NCI-H2227 (cell line): ENCODE data around the gene ARMC9.
"Not testable (repeated sequence)": the region's sequence is repeated elsewhere in the genome, so short reads cannot be mapped to it uniquely, and the experiment has no call there.

Source experiments
- DNase-seq: peaks from one replicate; lab custom pipeline; 2025; ENCODE audit not compliant: unreplicated experiment; lab: John Stamatoyannopoulos, UW

ARMC9 gene

DNA sequence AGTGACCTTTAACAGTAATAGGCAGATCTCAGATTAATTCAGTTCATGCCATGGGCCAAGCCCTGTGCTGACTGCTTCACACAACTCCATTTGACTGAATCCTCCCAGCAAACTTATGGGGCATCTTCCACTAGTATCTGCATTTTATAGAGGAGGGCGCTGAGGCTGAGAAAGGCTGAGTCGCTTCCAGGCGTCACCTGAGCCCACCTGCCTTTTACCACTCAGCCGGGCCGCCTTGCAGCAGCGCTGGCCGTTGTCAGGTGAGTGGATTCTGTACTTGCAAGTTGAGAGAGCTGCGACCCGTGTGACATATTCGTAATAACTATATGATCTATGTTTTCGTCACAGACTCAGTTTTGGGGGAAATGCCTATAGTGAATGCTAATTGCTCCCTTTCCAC lies 137.8 kb downstream of the ARMC9 start:
- DNase-seq, result no peak

DNA sequence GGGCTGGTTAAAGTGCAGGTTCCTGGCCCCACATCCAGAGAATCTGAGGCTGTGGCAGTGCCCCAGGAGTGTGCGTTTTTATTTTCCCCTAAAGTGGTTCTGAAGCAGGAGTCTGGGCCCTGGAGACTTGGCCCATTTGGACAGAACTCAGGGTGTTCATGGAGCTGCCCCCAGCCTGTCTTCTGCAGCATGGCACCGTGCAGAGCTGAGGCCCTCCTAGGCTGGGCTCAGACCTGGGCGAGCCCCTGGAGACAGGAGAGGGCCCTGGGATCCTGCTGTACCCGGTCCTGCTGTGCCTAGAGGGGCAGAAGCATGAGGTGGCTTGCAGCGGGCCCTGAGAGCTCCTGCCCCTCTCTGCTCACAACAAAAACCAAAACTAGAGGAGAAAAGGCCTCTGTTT lies 138.3 kb downstream of the ARMC9 start:
- no peak for DNase-seq

GRCh38 chr2:231337807-231338759 lies 139.7 kb downstream of the ARMC9 start:
- DNase-seq, result no peak

GRCh38 chr2:231339316-231339715 lies 140.9 kb downstream of the ARMC9 start:
- DNase-seq, result no peak

GRCh38 chr2:231341100-231341499 lies 142.7 kb downstream of the ARMC9 start:
- DNase-seq, result no peak

DNA sequence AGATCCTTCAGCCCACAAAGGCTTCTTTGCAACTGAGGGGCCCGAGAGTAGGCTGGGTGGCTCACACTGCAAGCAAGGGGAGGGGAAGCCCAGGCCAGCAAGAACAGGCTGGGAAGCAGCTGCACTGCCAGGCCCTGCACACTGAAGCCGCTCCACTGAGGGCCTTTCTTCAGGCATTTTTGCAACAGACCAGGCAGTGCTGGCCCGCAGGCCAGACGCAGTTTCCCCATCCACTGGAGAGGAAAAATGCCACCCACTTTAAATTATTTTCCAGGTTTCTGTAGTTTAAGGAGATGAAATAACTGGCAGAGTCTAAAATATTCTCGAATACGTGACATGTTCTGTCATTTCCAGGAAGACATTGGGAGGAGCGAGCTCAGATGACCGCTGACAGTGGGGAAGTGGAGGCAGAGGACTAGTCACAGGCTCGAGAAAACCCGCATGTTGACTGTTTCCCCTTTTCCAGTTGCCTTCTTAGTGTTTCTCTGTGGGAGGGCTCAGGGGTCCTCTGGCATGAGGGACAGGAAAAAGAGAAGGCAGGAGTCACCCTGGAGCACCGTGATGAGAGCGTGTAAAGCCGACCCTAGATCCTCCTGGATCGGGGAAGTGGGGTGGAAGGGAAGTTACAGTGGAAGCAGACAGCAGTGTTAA lies 143.8 kb downstream of the ARMC9 start:
- DNase-seq, result no peak

GRCh38 chr2:231343006-231343710 lies 144.7 kb downstream of the ARMC9 start:
- no peak for DNase-seq

GRCh38 chr2:231343988-231344387 lies 145.6 kb downstream of the ARMC9 start:
- DNase-seq, result no peak

DNA sequence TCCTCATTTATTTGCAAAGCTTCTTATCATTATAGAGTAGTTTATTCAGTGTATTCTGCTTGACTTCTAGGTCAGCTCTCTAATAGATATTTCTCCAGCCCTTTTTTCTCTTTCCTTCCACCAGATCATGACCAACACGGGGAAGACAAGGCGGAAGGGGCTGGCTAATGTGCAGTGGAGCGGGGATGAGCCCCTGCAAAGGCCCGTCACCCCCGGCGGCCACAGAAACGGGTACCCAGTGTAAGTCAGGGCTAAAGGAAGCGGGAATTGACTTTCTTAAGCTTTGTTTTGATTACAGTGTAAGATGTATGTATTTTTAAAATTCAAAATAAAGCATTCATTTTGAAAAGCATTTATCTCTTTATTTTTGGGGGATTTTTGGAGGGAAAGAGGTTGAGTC lies 146.4 kb downstream of the ARMC9 start:
- DNase-seq, result no peak

DNA sequence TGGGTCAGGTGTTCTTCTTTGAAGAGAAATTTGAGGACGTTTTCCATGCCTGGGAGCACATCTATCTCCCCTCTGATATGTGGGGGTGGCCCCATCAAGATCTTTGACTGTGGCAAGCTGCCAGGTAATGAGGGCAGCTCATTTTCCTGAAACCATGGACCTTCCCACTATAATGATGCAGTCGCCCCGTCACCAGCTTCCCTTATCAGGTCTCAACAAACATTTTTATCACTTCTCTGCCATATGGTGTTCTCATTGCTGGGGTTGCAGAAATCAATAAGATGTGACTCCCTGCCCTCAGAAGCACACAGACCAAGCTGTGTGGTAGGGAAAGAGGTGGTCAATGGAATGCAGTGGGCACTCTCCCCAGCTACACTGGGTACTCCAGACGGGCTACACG lies 148.7 kb downstream of the ARMC9 start:
- no peak for DNase-seq

GRCh38 chr2:231347638-231348037 lies 149.2 kb downstream of the ARMC9 start:
- no peak for DNase-seq

GRCh38 chr2:231348173-231348572 lies 149.7 kb downstream of the ARMC9 start:
- no peak for DNase-seq

DNA sequence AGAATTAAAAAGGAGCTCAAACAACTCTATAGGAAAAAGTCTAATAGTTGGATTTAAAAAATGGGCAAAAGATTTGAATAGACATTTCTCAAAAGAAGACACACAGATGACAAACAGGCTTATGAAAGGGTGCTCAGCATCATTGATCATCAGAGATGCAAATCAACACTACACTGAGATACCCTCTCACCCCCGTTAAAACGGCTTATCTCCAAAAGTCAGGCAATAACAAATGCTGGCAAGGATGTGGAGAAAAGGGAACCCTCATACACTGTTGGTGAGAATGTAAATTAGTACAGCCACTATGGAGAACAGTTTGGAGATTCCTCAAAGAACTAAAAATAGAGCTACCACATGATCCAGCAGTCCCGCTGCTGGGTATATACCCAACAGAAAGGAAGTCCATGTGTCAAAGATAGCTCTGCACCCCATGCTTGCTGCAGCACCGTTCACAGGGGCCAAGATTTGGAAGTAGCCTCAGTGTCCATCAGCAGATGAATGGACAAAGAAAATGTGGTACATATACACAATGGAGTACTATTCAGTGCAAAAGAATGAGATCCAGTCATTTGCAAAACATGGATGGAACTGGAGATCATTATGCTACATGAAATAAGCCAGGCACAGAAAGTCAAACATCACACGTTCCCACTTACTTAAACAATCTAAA lies 150.4 kb downstream of the ARMC9 start:
- no peak for DNase-seq

DNA sequence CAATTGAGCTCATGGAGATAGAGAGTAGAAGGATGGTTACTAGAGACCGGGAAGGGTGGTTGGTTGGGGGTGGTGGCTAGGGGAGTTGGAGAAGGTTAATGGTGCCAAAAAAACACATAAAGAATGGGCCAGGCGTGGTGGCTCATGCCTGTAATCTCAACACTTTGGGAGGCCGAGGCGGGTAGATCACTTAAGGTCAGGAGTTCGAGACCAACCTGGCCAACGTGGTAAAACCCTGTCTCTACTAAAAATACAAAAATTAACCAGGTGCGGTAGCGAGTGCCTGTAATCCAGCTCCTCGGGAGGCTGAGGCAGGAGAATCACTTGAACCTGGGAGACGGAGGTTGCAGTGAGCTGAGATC lies 150.9 kb downstream of the ARMC9 start:
- not testable (repeated sequence) for DNase-seq

DNA sequence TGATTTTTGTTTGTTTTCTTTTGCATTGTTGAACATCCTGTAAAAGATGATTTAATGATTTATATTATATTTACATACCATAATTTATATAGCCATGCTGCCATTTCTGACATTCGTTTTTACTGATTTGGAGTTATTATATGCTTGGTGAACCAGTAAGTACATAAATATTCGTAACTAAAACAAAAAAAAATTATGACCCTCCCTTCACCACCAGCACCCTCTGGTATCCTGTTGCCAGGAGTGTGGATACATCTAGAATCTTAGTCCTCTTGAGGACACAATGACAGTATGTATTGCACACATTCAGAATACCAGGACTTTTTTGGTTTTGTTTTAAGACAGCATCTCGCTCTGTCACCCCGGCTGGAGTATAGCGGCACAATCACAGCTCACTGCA lies 153.2 kb downstream of the ARMC9 start:
- DNase-seq, result no peak

DNA sequence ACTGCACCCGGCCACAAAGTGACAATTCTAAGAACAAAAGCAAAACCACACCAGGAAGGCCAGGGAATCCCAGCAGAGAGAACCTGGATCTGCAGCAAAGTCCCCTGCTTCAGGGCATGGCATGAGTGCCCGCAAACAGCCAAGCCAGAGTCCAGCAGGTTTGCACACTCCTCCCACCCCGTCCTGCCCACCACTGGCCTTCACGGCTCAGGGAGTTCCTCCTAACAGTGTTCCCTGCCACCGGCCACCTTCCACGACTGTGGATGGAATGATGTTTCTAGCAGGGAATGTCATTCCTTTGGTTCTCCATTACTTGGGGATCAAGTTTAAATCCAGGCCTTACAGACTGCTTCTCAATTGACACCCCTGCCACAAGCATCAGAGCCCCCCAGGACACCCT lies 155.0 kb downstream of the ARMC9 start:
- DNase-seq, result no peak

- DNase-seq, result no peak
Measured at GRCh38 chr2:231355508-231356465, 157.4 kb downstream of the ARMC9 start.

GRCh38 chr2:231356466-231356844 lies 158.0 kb downstream of the ARMC9 start:
- no peak for DNase-seq

DNA sequence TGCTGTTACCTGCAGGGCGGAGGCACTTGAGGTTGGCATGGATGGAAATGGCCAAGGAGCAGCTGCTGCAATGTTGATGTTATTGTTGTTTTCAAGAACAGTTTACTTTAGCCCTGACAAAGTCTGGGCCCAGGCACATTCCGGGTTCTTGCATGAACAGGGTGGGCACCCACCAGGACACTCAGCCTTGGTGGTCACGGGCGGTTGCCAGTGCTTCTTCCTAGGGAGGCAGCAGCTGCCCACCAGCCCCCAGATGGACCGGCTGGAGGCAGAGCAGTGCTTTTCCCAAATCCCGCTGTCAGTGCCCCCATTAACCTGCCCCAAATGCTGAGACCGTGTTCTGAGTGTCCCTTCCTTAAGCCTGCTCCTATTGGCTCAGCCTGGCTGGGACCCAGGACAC lies 158.6 kb downstream of the ARMC9 start:
- no peak for DNase-seq

GRCh38 chr2:231357931-231358330 lies 159.5 kb downstream of the ARMC9 start:
- DNase-seq, result no peak
